ENCODE results near the gene RNASET2. TPM values are rescaled to one million over a fixed set of nuclear protein-coding genes. Genes with fewer than 3 reads are reported as not detected.

The RNASET2 gene
- total and polyA plus RNA-seq, 2 of the 13 experiments (the other 11 are each of a cell fraction or from before 2014, with no cell fraction given): 44.6 to 597 TPM

GRCh38 chr6:166956444-166957086, at the start of gene RNASET2 (continued):
- peak; percentile 26; the same call in 1 of the 2 replicates for TF ChIP-seq THAP8 (CRISPR knock-in tag; IDR thresholded peaks at IDR 0.05; ENCODE audit: borderline replicate concordance)
- TF ChIP-seq, protein P1, sequence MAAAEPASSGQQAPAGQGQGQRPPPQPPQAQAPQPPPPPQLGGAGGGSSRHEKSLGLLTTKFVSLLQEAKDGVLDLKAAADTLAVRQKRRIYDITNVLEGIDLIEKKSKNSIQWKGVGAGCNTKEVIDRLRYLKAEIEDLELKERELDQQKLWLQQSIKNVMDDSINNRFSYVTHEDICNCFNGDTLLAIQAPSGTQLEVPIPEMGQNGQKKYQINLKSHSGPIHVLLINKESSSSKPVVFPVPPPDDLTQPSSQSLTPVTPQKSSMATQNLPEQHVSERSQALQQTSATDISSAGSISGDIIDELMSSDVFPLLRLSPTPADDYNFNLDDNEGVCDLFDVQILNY (CRISPR knock-in tag; conservative IDR thresholded peaks at IDR 0.05): peak; percentile 85
- no peak for TF ChIP-seq FOXP1 (IDR thresholded peaks at IDR 0.05)
- TF ChIP-seq FOXP1 (CRISPR knock-in tag; IDR thresholded peaks at IDR 0.05): peak; percentile 5; the same call in 1 of the 2 replicates
- TF ChIP-seq TEAD2 (CRISPR knock-in tag; IDR thresholded peaks at IDR 0.05): no peak
- TF ChIP-seq, protein P2, sequence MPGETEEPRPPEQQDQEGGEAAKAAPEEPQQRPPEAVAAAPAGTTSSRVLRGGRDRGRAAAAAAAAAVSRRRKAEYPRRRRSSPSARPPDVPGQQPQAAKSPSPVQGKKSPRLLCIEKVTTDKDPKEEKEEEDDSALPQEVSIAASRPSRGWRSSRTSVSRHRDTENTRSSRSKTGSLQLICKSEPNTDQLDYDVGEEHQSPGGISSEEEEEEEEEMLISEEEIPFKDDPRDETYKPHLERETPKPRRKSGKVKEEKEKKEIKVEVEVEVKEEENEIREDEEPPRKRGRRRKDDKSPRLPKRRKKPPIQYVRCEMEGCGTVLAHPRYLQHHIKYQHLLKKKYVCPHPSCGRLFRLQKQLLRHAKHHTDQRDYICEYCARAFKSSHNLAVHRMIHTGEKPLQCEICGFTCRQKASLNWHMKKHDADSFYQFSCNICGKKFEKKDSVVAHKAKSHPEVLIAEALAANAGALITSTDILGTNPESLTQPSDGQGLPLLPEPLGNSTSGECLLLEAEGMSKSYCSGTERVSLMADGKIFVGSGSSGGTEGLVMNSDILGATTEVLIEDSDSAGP (CRISPR knock-in tag; IDR thresholded peaks at IDR 0.05; ENCODE audit: borderline replicate concordance): peak; percentile 94
- TF ChIP-seq ZNF382 (CRISPR knock-in tag; IDR thresholded peaks at IDR 0.05; ENCODE audit: borderline replicate concordance): no peak
- TF ChIP-seq, protein P3, sequence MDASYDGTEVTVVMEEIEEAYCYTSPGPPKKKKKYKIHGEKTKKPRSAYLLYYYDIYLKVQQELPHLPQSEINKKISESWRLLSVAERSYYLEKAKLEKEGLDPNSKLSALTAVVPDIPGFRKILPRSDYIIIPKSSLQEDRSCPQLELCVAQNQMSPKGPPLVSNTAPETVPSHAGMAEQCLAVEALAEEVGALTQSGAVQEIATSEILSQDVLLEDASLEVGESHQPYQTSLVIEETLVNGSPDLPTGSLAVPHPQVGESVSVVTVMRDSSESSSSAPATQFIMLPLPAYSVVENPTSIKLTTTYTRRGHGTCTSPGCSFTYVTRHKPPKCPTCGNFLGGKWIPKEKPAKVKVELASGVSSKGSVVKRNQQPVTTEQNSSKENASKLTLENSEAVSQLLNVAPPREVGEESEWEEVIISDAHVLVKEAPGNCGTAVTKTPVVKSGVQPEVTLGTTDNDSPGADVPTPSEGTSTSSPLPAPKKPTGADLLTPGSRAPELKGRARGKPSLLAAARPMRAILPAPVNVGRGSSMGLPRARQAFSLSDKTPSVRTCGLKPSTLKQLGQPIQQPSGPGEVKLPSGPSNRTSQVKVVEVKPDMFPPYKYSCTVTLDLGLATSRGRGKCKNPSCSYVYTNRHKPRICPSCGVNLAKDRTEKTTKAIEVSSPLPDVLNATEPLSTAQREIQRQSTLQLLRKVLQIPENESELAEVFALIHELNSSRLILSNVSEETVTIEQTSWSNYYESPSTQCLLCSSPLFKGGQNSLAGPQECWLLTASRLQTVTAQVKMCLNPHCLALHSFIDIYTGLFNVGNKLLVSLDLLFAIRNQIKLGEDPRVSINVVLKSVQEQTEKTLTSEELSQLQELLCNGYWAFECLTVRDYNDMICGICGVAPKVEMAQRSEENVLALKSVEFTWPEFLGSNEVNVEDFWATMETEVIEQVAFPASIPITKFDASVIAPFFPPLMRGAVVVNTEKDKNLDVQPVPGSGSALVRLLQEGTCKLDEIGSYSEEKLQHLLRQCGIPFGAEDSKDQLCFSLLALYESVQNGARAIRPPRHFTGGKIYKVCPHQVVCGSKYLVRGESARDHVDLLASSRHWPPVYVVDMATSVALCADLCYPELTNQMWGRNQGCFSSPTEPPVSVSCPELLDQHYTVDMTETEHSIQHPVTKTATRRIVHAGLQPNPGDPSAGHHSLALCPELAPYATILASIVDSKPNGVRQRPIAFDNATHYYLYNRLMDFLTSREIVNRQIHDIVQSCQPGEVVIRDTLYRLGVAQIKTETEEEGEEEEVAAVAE (CRISPR knock-in tag; IDR thresholded peaks at IDR 0.05; ENCODE audit: borderline replicate concordance): no peak
- TF ChIP-seq, protein P4, sequence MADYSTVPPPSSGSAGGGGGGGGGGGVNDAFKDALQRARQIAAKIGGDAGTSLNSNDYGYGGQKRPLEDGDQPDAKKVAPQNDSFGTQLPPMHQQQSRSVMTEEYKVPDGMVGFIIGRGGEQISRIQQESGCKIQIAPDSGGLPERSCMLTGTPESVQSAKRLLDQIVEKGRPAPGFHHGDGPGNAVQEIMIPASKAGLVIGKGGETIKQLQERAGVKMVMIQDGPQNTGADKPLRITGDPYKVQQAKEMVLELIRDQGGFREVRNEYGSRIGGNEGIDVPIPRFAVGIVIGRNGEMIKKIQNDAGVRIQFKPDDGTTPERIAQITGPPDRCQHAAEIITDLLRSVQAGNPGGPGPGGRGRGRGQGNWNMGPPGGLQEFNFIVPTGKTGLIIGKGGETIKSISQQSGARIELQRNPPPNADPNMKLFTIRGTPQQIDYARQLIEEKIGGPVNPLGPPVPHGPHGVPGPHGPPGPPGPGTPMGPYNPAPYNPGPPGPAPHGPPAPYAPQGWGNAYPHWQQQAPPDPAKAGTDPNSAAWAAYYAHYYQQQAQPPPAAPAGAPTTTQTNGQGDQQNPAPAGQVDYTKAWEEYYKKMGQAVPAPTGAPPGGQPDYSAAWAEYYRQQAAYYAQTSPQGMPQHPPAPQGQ (CRISPR knock-in tag; IDR thresholded peaks at IDR 0.05; ENCODE audit: borderline replicate concordance): no peak; the same call in 1 of the 2 replicates
- TF ChIP-seq ZNF546 (CRISPR knock-in tag; conservative IDR thresholded peaks at IDR 0.05): no peak
- TF ChIP-seq MAFF (IDR thresholded peaks at IDR 0.05; ENCODE audit: low read depth, low read length): no peak
- TF ChIP-seq HOXA7 (CRISPR knock-in tag; IDR thresholded peaks at IDR 0.05): 0 out of 2 replicates have a peak, but pooled peaks have one; percentile 80
- TF ChIP-seq ZNF547 (CRISPR knock-in tag; IDR thresholded peaks at IDR 0.05): peak; percentile 78
- TF ChIP-seq, protein P5, sequence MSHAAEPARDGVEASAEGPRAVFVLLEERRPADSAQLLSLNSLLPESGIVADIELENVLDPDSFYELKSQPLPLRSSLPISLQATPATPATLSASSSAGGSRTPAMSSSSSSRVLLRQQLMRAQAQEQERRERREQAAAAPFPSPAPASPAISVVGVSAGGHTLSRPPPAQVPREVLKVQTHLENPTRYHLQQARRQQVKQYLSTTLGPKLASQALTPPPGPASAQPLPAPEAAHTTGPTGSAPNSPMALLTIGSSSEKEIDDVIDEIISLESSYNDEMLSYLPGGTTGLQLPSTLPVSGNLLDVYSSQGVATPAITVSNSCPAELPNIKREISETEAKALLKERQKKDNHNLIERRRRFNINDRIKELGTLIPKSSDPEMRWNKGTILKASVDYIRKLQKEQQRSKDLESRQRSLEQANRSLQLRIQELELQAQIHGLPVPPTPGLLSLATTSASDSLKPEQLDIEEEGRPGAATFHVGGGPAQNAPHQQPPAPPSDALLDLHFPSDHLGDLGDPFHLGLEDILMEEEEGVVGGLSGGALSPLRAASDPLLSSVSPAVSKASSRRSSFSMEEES (CRISPR knock-in tag; IDR thresholded peaks at IDR 0.05): no peak; the same call in 1 of the 2 replicates
- peak; percentile 75 for TF ChIP-seq DNMT1 (CRISPR knock-in tag; IDR thresholded peaks at IDR 0.05)
- TF ChIP-seq ZNF776 (CRISPR knock-in tag; IDR thresholded peaks at IDR 0.05): peak; percentile 62
- peak; percentile 55; the same call in 1 of the 2 replicates for TF ChIP-seq ZFP90 (CRISPR knock-in tag; IDR thresholded peaks at IDR 0.05; ENCODE audit: borderline replicate concordance)
- TF ChIP-seq ZNF543 (CRISPR knock-in tag; IDR thresholded peaks at IDR 0.05): peak; percentile 93; the same call in 1 of the 2 replicates

All from HepG2 (cell line).